Measurements from ENCODE around the gene THRSP. TPM values are rescaled to one million over a fixed set of nuclear protein-coding genes. Genes with fewer than 3 reads are reported as not detected.

Gene THRSP
- polyA plus RNA-seq, 2 of the 4 experiments (the other 2 are of a cell fraction) = not detected

GRCh38 chr11:78038697-78039313 is 24.9 kb upstream of the THRSP start:
- no peak for DNase-seq (ENCODE audit: low read depth in 1 of 2, low spot score in 1 of 2)
- CTCF ChIA-PET = interaction anchor here (5.7 kb wide), 1 partner anchor 7 kb away, joined by 59 read pairs; no protein-coding TSS in a partner anchor
- 91% methylated on average over 8 of the region's 8 CpGs for WGBS (ENCODE audit: missing lambda C conversion rate)
- POLR2A ChIA-PET = no interaction called here
- H3K9me3 ChIP-seq = no peaks in the 10 kb centered on the region
- FAIRE-seq = no peak
- H3K4me3 ChIP-seq = no peak overlapping the region
- no peak overlapping the region for H3K4me2 ChIP-seq
- H3K27ac ChIP-seq = peak overlapping the region in 1 of 2 experiments; percentile 82; a peak in 3 of 6 replicates
- TF ChIP-seq TFCP2L1 (CRISPR knock-in tag; IDR thresholded peaks at IDR 0.05) = no peak
- TF ChIP-seq CEBPB (IDR thresholded peaks at IDR 0.05) = no peak
- TF ChIP-seq E2F6 (IDR thresholded peaks at IDR 0.05; ENCODE audit: borderline replicate concordance, low read depth) = no peak
- no peak for TF ChIP-seq HDAC2 (IDR thresholded peaks at IDR 0.05)
- no peak for TF ChIP-seq PBX3 (IDR thresholded peaks at IDR 0.05)
- TF ChIP-seq JUN (IDR thresholded peaks at IDR 0.05) = no peak
- no peak for TF ChIP-seq KDM5A (IDR thresholded peaks at IDR 0.05)
- no peak for ATAC-seq
- H3K4me1 ChIP-seq = peaks cover 37% of the 10 kb centered on the region

- TF ChIP-seq EP300 (IDR thresholded peaks at IDR 0.05) = no peak
- peak overlapping the region; percentile 82 for H3K4me2 ChIP-seq
- ChIA-PET CTCF (interaction anchor here (1.4 to 5.7 kb wide), 3 partner anchors 7 to 11 kb away, joined by 4 to 59 read pairs (median 6); no protein-coding TSS in a partner anchor), POLR2A (interaction anchor here (1.0 to 2.0 kb wide), 2 partner anchors 45 to 377 kb away, joined by 3 to 8 read pairs; partner anchors contain the start of gene INTS4)
- no peaks in the 10 kb centered on the region for H3K9me3 ChIP-seq
- H3K4me1 ChIP-seq = peaks cover 37% of the 10 kb centered on the region
- WGBS (ENCODE audit: missing lambda C conversion rate) = 94% methylated on average over 4 of the region's 4 CpGs
- H3K4me3 ChIP-seq = 0 out of 3 replicates have a peak overlapping the region, but pooled peaks have one; percentile 8
- peak overlapping the region; percentile 82 to 90 for H3K27ac ChIP-seq
- no peak for FAIRE-seq
- no peak for ATAC-seq
- no peak for DNase-seq (ENCODE audit: low read depth in 1 of 2, low spot score in 1 of 2)
Measured at GRCh38 chr11:78039391-78039918, 24.2 kb upstream of the THRSP start.

- CTCF ChIA-PET = interaction anchor here (0.6 to 1.8 kb wide), 3 partner anchors 9 to 77 kb away, joined by 3 to 6 read pairs (median 4); no protein-coding TSS in a partner anchor
Measured at GRCh38 chr11:78039919-78040671, 23.6 kb upstream of the THRSP start.

More at GRCh38 chr11:78039919-78040671, 23.6 kb upstream of the THRSP start:
- ATAC-seq (peak; percentile 52 to 75; a peak in 4 of 6 replicates), DNase-seq (ENCODE audit: low read depth in 1 of 2, low spot score in 1 of 2) (peak; percentile 63 to 64), FAIRE-seq (no peak)
- Histone ChIP-seq H3K27ac (peak overlapping the region; percentile 82 to 90), H3K9me3 (no peaks in the 10 kb centered on the region), H3K4me3 (0 out of 3 replicates have a peak overlapping the region, but pooled peaks have one; percentile 8), H3K4me1 (peaks cover 37% of the 10 kb centered on the region), H3K4me2 (peak overlapping the region; percentile 82)
- no peak for TF ChIP-seq NFE2L2 (conservative IDR thresholded peaks at IDR 0.05; ENCODE audit: low read length)
- TF ChIP-seq MAFK (IDR thresholded peaks at IDR 0.05; ENCODE audit: partially characterized antibody) = peak; percentile 27
- peak; percentile 32; the same call in 1 of the 2 replicates for TF ChIP-seq MAX (IDR thresholded peaks at IDR 0.05)
- no peak for TF ChIP-seq HEYL (CRISPR knock-in tag; IDR thresholded peaks at IDR 0.05)
- TF ChIP-seq FOSL2 (IDR thresholded peaks at IDR 0.05) = no peak
- peak; percentile 64 for TF ChIP-seq FOSL2 (CRISPR knock-in tag; IDR thresholded peaks at IDR 0.05)
- TF ChIP-seq JUN (IDR thresholded peaks at IDR 0.05) = 0 out of 5 replicates have a peak, but pooled peaks of 1 of the 2 experiments have one; percentile 39
- TF ChIP-seq ELK1 (IDR thresholded peaks at IDR 0.05; ENCODE audit: low read depth, low read length) = no peak
- 14% methylated on average over 7 of the region's 7 CpGs for WGBS (ENCODE audit: missing lambda C conversion rate)
- POLR2A ChIA-PET = interaction anchor here (1.0 to 2.0 kb wide), 2 partner anchors 45 to 376 kb away, joined by 3 to 8 read pairs; partner anchors contain the start of gene INTS4

All from A549 (cell line).